Sigmoid colon (tissue), 7 donors: ENCODE data around the gene NFIB. TPM values are rescaled to one million over a fixed set of nuclear protein-coding genes. Genes with fewer than 3 reads are reported as not detected.

ENCODE experiments used
- DNase-seq: peaks from one replicate; pipeline ENCODE4 v3.0.0-alpha.2; 2019
- H3K27ac ChIP-seq, 4 donors: fragments of 200-600 bp; sonication (generic); one replicate each; pipeline ENCODE4 v1.5.1; 2016 to 2019; ENCODE audit warnings: mild to moderate bottlenecking in 1 of 4
- H3K27me3 ChIP-seq, 3 donors: fragments of 200-600 bp; sonication (generic); one replicate each; pipeline ENCODE4 v1.5.1; 2019; ENCODE audit warnings: mild to moderate bottlenecking in 1 of 3
- H3K36me3 ChIP-seq, 4 donors: fragments of 200-600 bp; sonication (generic); one replicate each; pipeline ENCODE4 v1.5.1; 2016 to 2019
- H3K4me1 ChIP-seq, 4 donors: fragments of 200-600 bp; sonication (generic); one replicate each; pipeline ENCODE4 v1.5.1; 2017 to 2019
- H3K4me3 ChIP-seq, 4 donors: fragments of 200-600 bp; sonication (generic); one replicate each; pipeline ENCODE4 v1.5.1; 2017 to 2019; ENCODE audit warnings: mild to moderate bottlenecking in 2 of 4, moderate library complexity in 1 of 4
- H3K9me3 ChIP-seq, 4 donors: fragments of 200-600 bp in 3 of 4; sonication (generic) in 3 of 4; one replicate each; pipeline versions ENCODE4 v1.5.1 to v1.6.1; 2013 to 2019
- CTCF ChIP-seq, 4 experiments: fragments of 450-650 bp in 3 of 4; fragments of 200-600 bp in 1 of 4; IDR thresholded peaks; one replicate each; pipeline ENCODE4 v1.5.1; 2016 to 2019; ENCODE audit warnings: antibody characterized with exemption in 4 of 4, mild to moderate bottlenecking in 3 of 4, moderate library complexity in 2 of 4
- EP300 ChIP-seq, 4 donors: sonication (generic); formaldehyde crosslinking; IDR thresholded peaks; one replicate each; pipeline ENCODE4 v1.6.1; 2017; ENCODE audit warnings: antibody characterized with exemption in 4 of 4
- POLR2A ChIP-seq, 2 donors: fragments of 450-650 bp; IDR thresholded peaks; one replicate each; pipeline ENCODE4 v1.6.1; 2016; ENCODE audit warnings: antibody characterized with exemption in 2 of 2, mild to moderate bottlenecking in 2 of 2, moderate library complexity in 2 of 2
- POLR2AphosphoS5 ChIP-seq, 4 donors: sonication (generic); formaldehyde crosslinking; IDR thresholded peaks; one replicate each; pipeline ENCODE4 v1.6.1; 2017; ENCODE audit warnings: antibody characterized with exemption in 4 of 4
- WGBS, 2 donors: extraction: QIAGEN DNeasy Blood & Tissue Kit; methylation state at CpG; one replicate each; pipeline ENCODE4 v1.1.7; 2013; 5-methylcytosine and 5-hydroxymethylcytosine counted together
- intact Hi-C: fragments of 100-400 bp; cut with DNase I; formaldehyde crosslinking; loops from one replicate; pipeline ENCODE4 v1.15.1; 2023
- polyA plus RNA-seq, 3 donors: library from polyadenylated mRNA; stranded (reverse); fragments of 200-250 nt; gene quantifications; one replicate each; pipeline ENCODE4 v1.2.3, GENCODE V29; 2013
- total RNA-seq, 4 donors: library from RNA; depleted of rRNA; stranded (reverse); fragments of >200 nt; gene quantifications; one replicate each; pipeline ENCODE4 v1.1.0, GENCODE V29; 2016
- donor health status: healthy with polysubstance abuse.
- donor health status: Bipolar disorder and iron deficiency.
- donor health status: healthy.

The NFIB gene
- total and polyA plus RNA-seq, 7 donors = 3.7 to 129 (median 45.3) TPM

DNA sequence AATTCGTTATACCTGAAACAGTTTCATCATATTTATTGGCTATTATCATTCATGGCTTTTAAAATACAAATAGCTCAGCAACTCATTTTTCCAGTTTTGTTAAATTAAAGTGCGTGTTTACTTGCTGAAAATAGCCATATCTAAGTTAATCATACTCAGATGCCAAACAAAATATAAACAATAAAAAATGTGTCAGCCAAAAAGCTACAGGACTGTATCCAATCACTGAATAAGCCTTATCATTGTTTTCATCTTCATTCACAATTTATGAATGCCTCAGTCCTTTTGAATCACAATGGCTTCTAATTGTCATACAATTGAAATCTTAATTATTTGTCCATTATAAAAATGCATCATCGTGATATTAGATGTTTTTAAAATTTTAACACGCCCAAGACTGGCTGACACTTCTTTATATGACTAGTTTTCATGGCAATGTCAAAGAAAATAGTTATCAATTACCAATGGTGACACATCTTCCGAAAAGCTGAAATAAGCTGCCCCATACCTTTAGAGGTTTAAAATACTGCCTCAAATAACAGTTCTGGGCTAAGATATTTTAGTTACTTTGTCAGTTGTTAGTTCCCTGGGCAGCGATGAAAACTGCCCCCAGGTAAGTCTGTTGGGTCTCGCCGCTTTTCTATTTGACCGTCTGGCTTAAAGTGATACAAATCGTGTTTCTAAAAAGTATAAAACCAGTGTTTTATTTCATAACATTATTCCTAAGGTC is 1.8 kb downstream of the NFIB start:
- 9 to 37% methylated on average over 10 of the region's 10 CpGs for WGBS, 2 donors
- intact Hi-C loops = loop anchor here (5.0 kb wide), 3 partner anchors 40 to 215 kb away; no protein-coding TSS in a partner anchor
- Histone ChIP-seq H3K27ac (peak overlapping the region; percentile 98 to 99 (median 98)), H3K4me1 (peaks cover 0 to 50% (median 31%) of the 10 kb centered on the region in 4 donors), H3K36me3 (peaks cover 0 to 1% (median under 1%) of the 10 kb centered on the region in 4 donors), H3K4me3 (peak overlapping the region; percentile 55 to 87 (median 73)), H3K9me3 (no peaks in the 10 kb centered on the region), H3K27me3 (no peaks in the 10 kb centered on the region)
- DNase-seq = no peak
- no peak for TF ChIP-seq EP300 (IDR thresholded peaks at IDR 0.05)
- TF ChIP-seq POLR2AphosphoS5 (IDR thresholded peaks at IDR 0.05) = peak in 1 of 4 donors; percentile 3

DNA sequence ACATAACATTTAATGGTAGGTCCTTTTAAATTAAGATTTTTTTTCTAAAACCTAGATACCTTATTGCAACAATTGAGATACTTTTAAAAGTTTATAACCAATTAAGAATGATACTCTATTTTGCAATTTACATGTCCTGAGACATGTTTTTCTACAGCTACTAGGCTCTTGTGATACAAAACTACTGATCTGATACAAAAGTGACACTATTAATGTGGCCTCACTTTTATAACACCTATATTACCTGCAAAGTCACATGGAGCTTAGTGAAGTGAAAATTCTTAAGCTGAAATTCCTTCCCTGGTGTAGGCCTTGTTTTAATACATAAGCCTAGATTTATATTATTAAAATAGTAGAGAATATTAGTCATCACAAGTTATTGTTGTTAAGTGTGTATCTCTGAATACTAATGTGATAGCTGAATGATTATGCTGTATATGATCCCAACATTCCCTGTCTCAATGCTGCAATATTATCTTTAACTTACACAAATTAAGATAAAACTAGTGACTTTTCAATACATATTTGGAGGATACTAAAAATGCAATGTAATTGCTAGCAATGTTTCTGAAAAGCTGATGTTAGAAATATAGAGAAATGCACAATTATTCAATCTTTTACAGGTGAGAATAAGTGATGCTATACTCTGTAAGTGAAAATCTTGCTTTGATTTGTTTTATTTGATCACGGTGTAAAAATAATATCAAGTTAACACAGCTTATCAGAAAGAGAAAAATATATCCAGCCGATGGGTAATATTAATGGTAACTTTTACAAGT is 2.6 kb downstream of the NFIB start:
- H3K27ac ChIP-seq = peak overlapping the region; percentile 98 to 99 (median 98)
- no peaks in the 10 kb centered on the region for H3K27me3 ChIP-seq
- H3K36me3 ChIP-seq = peaks cover 0 to 9% (median 4%) of the 10 kb centered on the region in 4 donors
- no peak for TF ChIP-seq POLR2AphosphoS5 (IDR thresholded peaks at IDR 0.05)
- no peak for TF ChIP-seq CTCF (IDR thresholded peaks at IDR 0.05)
- TF ChIP-seq EP300 (IDR thresholded peaks at IDR 0.05) = no peak
- TF ChIP-seq POLR2A (IDR thresholded peaks at IDR 0.05) = no peak
- WGBS, 2 donors = 22 to 61% methylated on average over 2 of the region's 2 CpGs
- DNase-seq = no peak
- no peaks in the 10 kb centered on the region for H3K9me3 ChIP-seq
- intact Hi-C loops = loop anchor here (5.0 kb wide), 3 partner anchors 39 to 214 kb away; no protein-coding TSS in a partner anchor
- peaks cover 0 to 48% (median 25%) of the 10 kb centered on the region in 4 donors for H3K4me1 ChIP-seq
- peak overlapping the region; percentile 55 to 87 (median 73) for H3K4me3 ChIP-seq

- 27 to 54% methylated on average over 2 of the region's 2 CpGs for WGBS, 2 donors
- H3K4me1 ChIP-seq = peaks cover 0 to 51% (median 24%) of the 10 kb centered on the region in 4 donors
- H3K9me3 ChIP-seq = no peaks in the 10 kb centered on the region
- no peak for DNase-seq
- H3K4me3 ChIP-seq = peak overlapping the region in 3 of 4 donors; percentile 62 to 87 (median 84)
- peaks cover 0 to 13% (median 4%) of the 10 kb centered on the region in 4 donors for H3K36me3 ChIP-seq
- intact Hi-C loops = loop anchor here (5.0 kb wide), 3 partner anchors 38 to 213 kb away; no protein-coding TSS in a partner anchor
- H3K27me3 ChIP-seq = no peaks in the 10 kb centered on the region
- TF ChIP-seq EP300 (IDR thresholded peaks at IDR 0.05) (no peak), POLR2AphosphoS5 (IDR thresholded peaks at IDR 0.05) (no peak), CTCF (IDR thresholded peaks at IDR 0.05) (no peak), POLR2A (IDR thresholded peaks at IDR 0.05) (no peak)
- H3K27ac ChIP-seq = peak overlapping the region in 3 of 4 donors; percentile 15 to 99 (median 39)
These were observed 3.6 kb downstream of the NFIB start for GRCh38 chr9:14310311-14310710.

GRCh38 chr9:14309403-14309802 is 4.5 kb downstream of the NFIB start:
- Histone ChIP-seq H3K4me1 (peaks cover 0 to 60% (median 25%) of the 10 kb centered on the region in 4 donors), H3K27me3 (no peaks in the 10 kb centered on the region), H3K36me3 (peaks cover 0 to 13% (median 4%) of the 10 kb centered on the region in 4 donors), H3K9me3 (no peaks in the 10 kb centered on the region), H3K4me3 (peak overlapping the region in 2 of 4 donors; percentile 62 to 87), H3K27ac (peak overlapping the region in 2 of 4 donors; percentile 39 to 99)
- DNase-seq = no peak
- WGBS, 2 donors = 11 to 28% methylated on average over 2 of the region's 2 CpGs
- intact Hi-C loops = no loop called here
- TF ChIP-seq CTCF (IDR thresholded peaks at IDR 0.05) (no peak), POLR2AphosphoS5 (IDR thresholded peaks at IDR 0.05) (no peak), POLR2A (IDR thresholded peaks at IDR 0.05) (no peak), EP300 (IDR thresholded peaks at IDR 0.05) (no peak)

DNA sequence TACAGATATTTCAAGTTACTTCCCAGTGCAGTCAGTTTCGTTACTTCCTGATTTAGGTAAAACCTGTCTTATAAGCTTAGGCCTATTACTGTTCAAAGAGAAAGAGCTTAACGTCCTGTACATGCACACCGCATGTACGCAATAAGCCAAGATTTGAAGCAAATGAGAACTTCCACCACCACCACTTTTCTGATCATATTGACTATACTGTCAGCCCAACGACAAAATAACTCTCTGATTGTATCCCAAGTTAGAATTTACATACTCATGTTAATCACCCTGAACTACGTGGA is 5.1 kb downstream of the NFIB start:
- TF ChIP-seq POLR2AphosphoS5 (IDR thresholded peaks at IDR 0.05) = no peak
- no peak for TF ChIP-seq POLR2A (IDR thresholded peaks at IDR 0.05)
- no peak for TF ChIP-seq EP300 (IDR thresholded peaks at IDR 0.05)
- no peak for TF ChIP-seq CTCF (IDR thresholded peaks at IDR 0.05)
- H3K9me3 ChIP-seq = no peaks in the 10 kb centered on the region
- peaks cover 0 to 13% (median 4%) of the 10 kb centered on the region in 4 donors for H3K36me3 ChIP-seq
- H3K27ac ChIP-seq = peak overlapping the region in 2 of 4 donors; percentile 39 to 99
- H3K4me3 ChIP-seq = peak overlapping the region in 1 of 4 donors; percentile 62
- intact Hi-C loops = no loop called here
- no peaks in the 10 kb centered on the region for H3K27me3 ChIP-seq
- 27 to 57% methylated on average over 6 of the region's 6 CpGs for WGBS, 2 donors
- H3K4me1 ChIP-seq = peaks cover 0 to 65% (median 28%) of the 10 kb centered on the region in 4 donors
- DNase-seq = no peak
